ENCODE results near the gene PDX1. TPM values are rescaled to one million over a fixed set of nuclear protein-coding genes. Genes with fewer than 3 reads are reported as not detected.

The PDX1 gene
- not detected in 2 replicates for total RNA-seq

DNA sequence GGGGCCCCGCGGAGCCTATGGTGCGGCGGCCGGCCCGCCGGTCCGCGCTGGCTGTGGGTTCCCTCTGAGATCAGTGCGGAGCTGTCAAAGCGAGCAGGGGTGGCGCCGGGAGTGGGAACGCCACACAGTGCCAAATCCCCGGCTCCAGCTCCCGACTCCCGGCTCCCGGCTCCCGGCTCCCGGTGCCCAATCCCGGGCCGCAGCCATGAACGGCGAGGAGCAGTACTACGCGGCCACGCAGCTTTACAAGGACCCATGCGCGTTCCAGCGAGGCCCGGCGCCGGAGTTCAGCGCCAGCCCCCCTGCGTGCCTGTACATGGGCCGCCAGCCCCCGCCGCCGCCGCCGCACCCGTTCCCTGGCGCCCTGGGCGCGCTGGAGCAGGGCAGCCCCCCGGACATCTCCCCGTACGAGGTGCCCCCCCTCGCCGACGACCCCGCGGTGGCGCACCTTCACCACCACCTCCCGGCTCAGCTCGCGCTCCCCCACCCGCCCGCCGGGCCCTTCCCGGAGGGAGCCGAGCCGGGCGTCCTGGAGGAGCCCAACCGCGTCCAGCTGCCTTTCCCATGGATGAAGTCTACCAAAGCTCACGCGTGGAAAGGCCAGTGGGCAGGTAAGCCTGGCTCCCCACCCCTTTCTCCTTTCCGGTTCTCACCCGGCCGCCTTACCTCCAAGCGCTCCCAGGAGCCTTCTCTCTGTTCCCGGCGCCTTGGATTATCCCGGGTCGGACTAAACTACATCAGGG, at the start of gene PDX1:
Gene PDX1 (plus strand): TSS at position 67 of the 743 bp plus-strand sequence. CDS start 139 bp downstream, at position 206.

DNA sequence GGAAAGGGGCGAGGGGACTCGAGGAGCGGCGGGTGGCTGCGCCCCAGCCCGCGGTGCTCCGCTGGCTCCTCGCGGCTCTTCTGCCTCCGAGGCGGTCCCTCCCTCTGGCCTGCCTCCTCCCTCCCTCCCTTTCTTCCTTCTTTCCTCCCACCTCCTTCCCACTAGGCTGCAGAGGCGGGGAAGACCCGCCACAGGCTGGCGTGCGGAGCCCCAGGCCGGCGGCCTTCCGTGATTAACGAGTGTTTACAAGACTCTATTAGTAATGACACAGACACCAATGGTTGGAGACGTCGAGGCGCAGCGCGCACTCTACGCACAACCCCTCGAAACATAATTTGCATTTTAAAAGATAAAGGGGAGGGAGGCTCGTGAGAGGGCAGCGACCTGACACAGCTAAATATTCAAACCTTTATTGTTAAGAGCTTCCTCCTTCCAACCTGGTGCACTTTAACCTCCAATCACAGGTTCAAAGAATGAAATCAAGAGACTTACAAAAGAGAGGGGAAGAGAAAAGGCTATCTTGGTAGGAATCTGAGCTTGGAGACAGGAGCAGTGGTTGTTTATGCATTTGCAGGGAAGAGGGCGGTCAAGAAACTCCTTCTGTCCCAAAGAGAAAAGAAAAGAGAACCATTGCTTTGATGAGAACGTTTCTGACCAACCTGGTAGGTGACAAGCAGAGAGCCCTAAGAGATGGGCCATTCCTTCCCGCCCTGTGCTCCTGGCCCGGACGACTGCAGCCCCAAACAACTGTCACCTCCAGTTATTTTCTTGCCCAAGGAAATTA, 49.5 kb downstream of the PDX1 start, which contains the start of gene CDX2:
Gene CDX2 (minus strand): TSS at position 234 of the 784 bp plus-strand sequence. CDS start 309 bp downstream, outside the sequence.

Small RNA genes within 50 kb of the gene (small RNA-seq; reads per million reads assigned to genes)
- not detected for gene ATP5F1EP2

Other genes with a start within 250 kb of the PDX1 start
- not detected in 2 replicates for gene GSX1, start 127.5 kb upstream of the PDX1 start, total RNA-seq
- gene CDX2, start 49.3 kb downstream of the PDX1 start, total RNA-seq, result not detected in 2 replicates
- not detected in 2 replicates for gene URAD, start 68.7 kb downstream of the PDX1 start, total RNA-seq
- under 0.01 TPM in 1 of 2 replicates, not detected in the other for gene FLT3, start 180.6 kb downstream of the PDX1 start, total RNA-seq
- 31.5 and 35.2 TPM in 2 replicates for gene PAN3, start 218.5 kb downstream of the PDX1 start, total RNA-seq

Measured in hair follicle dermal papilla cell (primary cell).